ENCODE results near the gene LMBRD1.

LMBRD1 gene

DNA sequence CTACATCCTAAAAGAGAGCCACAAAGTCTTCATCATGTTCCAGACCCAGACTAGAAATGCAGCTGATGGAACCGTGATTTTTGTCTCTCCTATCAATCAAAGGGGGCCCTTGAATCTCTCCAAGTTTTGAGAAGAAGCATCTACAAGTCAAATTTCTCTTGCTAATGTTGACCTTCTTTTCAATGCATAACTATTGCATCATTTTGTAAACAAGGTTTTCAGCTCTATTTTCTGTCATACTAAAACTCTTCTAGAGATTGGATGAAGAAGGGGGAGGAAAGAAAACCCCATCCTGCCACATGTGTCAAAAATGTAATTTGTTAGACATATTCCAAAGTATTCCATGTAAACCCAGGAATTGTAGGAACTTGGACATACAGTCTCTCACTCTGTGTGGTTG is 169.2 kb downstream of the LMBRD1 start:
- no peak for DNase-seq

DNA sequence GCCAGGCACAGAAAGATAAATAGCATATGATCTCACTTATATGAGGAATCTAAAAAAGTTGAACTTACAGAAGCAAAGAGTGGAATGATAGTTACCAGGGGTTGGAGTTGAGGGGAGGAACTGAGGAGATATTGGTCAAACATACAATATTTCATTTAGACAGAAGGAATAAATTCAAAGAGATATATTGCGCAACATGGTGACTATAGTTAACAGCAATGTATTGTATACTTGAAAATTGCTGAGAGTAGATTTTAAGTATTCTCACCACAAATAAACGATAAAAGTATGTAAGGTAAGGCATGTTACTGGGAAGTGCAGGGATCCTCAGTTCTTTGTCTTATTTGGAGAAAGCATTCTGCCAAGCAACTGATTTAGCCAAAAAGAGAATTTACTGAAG is 171.9 kb downstream of the LMBRD1 start:
- DNase-seq: no peak
